CD4-positive, alpha-beta T cell treated with Interleukin-17A for 1 hour (primary cell): ENCODE measurements around the gene PAX3.

ENCODE experiments used
- DNase-seq: peaks from one replicate; pipeline ENCODE4 v3.0.0-alpha.2; 2020

The PAX3 gene

DNA sequence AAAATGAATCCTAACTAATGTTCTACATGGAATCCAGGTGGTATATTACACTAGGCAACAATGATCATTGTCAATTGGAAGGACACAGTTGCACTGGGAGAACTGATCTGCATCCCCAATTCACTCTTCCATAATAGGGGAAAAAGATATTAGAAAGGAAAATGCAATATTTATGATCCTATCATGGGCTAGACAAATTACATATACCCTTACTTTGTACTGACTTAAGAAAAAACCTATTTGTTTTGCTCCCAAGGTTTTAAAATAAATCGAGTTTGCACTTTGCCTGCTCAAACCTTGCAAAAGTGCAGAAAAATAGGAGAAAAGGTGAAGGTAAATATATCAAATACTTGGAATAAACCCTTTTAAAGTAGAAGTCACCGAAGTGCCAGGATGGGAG lies 11.0 kb upstream of the PAX3 start:
- no peak for DNase-seq

DNA sequence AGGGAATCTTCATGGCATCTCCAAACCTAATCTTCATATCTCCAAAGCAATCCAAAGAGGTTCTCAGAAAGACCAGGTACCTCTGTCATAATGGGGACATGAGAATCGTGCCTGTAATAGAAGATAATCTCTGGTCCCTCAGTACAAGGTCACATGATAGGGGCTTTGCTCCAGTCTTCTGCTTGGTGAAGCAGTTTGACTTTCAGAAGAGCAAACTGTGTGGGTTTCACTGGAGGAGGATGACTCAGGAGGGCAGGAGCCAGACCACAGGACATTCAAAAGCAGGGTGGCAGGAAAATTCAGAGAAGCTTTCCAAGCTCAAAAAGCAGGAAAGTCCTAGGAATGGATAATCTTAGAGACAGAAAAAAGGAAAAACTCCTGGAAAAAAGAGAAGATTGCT lies 10.6 kb upstream of the PAX3 start:
- DNase-seq: no peak

DNA sequence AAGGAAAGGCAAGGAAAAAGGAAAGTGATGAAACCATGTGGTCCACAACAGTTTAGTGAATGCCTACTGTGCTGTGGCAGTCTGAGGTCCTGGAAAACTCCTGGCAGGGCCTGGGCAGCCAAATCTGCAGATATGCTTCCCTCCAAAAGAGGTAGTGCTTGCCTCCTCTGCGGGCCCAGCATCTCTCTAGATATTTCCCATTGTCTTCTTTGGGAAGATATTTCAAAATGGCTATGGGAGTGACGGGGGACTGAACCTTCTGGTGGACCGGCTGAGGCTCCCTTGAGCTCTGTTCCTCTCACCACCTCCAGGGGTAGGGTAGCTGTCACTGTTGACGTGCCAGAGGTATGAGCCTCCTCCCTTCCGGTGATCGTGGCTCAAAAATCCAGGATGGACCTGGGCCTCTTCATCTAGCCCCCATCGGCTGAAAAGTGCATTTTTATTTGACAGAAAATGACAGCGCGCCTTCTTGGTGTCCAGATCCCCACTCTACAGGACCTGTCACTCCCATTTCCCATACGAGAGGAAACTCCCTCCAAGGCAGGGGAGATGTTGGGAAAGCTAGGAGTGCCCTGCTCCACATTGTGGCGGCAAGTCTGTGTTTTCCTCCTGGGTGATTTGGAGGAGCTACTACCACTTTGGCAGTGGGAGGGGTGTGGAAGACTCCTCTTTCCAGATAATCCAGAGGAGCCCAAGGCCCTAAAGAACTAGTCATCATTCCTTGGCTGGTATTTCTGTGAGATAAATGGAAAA lies 9.4 kb upstream of the PAX3 start:
- no peak for DNase-seq

DNA sequence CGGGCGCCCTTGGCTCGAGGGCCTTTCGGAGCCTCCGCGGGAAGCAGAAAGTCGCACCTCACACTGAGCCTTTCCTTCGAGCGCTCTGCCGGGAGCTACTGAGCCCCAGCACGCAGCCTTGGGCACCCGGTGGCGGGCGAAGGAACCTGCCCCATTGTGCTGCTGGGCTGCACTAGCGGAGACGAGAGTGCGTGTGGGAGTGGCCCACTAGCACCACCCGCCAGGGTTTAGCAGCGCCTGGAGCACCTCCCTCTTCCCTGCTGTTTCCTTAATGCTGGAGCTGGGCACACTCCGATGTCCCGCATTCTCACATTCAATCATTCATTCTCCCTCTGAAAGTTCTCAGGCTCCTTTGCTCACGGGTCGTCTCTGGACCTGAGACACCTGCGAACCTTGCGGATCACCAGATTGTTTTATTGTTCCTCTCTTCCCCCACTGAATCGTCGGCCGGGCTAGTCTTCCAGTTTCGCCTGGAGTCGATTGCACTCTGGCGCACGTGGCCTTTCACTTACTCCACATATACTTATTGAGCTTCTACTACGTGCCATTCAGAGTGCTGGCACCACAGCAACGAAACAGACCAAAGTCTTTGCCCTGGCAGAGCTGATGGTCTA lies 8.5 kb upstream of the PAX3 start:
- no peak for DNase-seq

DNA sequence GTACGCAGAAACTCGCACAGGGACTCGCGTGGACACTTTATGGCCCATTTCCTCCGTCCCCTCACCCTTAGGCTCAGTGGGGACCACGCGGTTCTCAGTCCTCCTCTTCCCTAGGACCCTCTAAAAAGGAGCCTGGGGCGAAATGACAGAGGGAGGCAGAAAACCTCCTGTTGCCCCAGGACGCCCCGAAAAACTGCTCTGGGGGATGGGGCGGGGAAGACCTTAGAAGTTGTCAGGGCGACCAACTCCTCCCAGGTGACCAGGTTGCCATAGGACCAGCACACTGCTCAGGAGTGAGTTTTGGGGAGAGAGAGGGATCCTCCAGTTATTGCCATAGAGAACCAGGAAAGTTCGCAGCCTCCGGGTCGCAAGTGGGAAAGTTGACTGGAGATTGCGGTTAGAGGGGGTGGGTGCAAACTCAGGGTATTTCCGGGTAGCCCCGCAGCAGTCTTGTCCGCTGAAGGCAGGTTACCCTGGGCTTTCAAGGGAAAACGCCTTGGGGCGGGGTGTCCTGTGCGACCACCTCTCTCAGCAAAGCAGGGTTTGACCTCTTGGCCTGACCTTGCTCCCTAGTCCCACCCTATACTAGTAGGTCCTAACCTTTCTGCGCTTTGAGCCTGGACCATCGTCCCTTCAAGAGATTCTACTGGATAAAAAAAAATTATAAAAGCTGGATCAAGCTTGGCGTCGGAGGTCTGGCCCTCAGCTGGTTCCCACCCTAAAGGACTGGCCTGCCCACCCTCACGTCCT lies 7.8 kb upstream of the PAX3 start:
- DNase-seq: no peak

DNA sequence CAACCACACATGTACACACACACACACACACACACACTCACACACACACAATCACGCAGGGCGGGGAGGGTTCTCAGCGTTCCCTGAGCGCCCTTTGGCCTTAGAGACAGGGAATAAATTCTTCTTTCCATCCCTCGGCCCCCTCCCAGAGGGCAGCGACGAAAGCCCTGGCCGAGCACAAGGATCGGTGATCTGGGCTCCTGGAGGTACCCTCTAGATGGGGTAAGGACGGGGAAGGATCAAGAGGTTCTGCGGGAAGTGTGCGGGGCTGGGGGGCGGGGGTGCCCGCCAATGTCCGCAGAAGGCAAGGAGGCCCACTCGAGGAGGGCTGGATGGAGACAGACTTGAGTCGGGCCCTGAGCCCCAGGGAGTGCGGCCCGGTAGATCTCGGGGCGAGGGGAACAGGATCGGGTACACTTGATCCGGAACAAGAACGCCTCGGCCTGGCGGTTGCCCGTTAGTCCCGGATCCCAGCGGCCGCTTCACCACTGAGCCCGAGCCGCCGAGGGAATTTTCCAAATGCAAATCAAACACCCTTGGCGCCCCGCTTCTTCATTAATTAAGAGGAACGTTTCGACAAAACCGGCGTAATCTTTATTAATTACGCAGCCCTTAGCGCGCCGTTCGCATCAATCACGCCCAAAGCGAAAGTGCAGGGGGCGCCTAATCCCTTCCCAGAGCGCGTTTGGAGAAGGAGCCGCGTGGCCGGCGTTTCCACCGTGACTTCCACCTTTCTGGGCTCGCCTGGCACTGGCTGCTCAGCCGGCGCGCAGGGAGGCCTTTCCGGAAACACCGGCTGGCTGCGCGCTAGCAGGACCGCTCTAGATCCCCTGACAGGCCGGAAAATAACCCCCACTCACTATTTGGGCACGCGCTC lies 7.0 kb upstream of the PAX3 start:
- DNase-seq: no peak

DNA sequence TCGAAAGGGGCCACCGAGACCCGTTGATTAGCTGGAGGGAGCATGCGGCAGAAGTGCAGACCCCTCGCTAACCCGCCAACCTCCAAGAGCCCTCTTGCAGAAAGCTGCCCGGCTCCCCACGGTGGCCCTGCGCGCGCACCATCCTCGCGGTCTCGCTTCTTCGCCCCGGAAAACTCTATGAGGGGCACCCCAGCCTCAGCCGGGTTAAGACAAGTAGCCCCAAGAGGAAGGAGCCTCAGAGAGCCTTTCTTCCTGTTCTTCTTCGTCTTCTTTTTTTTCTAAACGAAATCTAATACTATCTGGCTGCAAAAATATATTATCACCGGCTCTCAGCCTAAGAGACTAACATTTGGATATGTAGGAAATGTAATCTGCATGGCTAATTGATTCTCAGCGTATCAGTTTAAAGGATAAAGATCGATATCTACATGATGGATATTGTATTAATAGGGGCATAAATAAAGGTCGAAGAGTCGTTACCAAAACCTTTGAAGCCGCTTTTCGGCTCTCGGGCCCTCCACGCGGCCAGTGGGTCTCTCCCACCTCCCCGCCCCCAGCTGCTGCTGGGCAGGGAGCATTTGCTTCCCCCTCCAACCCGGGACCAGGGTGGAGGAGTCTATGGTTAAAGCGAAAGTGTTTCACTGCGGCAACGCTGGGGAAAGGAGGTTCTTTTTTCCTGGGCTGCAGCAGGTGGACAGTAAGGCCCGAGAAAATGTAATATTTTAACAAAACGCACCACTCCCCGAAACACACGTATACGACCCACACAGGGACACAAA lies 6.1 kb upstream of the PAX3 start:
- no peak for DNase-seq

DNA sequence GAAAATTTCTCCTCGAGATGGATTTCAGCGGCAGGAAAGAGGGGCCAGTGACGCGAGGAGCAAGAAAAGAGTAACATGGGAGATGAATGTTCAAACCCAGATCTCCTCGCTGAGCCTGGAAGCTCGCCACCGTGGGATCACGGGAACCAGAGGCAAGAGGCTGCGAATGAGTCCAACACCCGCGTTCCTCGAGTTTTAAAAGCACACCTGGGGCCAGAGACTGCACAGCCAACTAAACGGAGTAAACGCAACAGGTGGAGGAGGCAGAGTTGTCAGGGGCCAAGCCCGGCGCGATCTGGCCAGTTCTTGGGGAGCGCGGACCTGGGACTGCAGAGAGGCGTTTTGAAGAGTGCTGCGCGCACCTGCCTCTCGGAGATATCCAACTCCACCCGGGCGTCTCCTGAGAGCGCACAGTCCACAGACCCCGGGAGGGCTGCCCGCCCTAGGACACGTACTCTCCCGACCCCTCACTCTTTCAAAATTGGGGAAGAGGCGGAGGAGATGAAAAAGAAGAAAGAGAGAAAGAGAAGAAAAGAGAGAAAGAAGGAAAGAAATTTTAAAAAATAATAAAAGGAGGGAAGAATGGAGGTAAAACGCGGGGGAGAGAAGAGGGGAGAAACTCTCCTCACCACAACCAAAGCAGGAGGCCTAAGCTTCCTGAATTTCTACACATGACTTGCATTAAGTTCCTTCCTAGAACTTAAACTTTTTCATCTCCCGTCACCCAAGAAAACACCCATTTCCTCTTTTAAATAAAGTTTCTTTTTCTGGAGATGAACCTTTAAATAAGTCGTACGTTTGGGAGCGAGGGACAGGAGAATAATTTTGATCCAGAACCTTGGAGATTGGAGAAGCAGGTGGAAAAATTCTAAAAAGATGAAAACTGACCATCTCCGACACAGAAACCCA lies 5.3 kb upstream of the PAX3 start:
- no peak for DNase-seq

DNA sequence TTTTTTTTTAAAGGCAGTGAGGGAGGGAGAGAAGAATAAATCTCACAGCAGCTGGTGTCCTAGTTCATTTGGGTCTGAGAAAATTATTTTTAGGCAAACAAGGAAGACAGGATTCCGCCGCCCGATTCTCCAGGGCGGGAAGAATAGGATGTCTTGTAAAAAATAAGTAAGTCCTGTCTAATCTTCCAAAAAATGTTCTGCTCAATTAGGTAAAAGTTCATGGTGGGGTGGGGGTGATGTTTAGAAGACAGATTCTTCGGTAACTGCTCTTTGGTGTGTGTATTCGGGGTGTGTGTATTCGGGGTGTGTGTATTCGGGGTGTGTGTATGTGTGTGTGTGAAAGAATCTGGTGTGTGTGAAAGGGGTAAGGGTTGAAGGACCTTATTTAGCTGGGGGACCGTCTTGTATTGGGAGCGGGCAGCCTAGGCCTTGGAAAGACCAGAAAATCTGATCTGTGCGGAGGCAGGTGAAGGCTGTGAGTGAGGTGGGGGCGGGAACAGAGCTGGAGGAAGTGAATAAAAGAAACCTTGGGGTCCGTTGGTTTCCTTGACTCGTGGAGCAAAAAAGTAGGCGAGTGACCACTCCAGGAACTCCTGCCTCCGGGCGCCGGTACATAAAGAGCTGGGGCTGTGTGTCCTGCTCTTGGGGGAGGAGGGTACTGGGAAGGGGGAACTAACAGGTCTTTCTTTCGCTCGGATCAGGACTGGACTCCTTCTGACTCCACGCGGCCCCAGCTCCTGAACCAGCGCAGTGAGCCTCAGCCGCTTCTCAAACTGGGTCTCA lies 4.4 kb upstream of the PAX3 start:
- DNase-seq: no peak

DNA sequence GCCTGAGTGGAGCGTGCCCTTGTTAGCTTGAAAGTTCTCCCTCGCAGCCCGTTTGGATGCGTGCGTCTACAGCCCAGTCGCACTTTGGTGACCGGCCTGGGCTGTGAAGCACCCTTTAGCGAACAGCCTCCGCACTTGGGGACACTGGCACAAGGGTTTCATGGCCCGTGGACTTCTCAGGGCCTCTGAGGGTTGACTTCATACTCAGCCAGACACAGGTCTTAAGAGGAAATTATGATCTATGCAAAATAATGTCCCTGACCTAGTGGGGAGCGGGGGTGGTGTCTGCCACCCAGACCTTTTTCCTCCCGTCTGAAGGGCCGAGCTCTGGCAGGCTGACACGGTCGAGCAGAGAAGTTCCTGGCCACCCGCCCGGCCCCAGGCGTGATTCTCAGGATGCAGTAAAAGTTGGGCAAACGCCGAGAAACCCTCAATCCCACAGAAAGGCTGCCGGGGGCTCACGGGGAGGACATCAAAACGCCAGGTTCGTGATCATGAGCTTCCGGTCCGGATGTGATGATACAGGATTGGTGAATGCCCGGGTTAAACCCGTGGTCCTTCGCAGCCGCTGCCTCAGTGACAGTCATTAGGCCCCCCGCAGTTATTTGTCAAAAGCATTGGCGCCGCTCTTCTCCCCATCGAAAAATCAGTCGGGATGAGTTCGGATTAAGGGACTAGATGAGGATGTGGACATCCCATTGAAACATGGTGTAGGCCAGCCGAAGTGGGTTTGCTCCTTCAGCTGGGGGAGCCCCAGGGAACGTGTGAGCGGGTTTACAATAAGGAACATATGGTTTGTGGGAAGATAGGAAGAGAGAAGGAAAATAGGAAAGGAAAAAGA lies 3.6 kb upstream of the PAX3 start:
- no peak for DNase-seq

DNA sequence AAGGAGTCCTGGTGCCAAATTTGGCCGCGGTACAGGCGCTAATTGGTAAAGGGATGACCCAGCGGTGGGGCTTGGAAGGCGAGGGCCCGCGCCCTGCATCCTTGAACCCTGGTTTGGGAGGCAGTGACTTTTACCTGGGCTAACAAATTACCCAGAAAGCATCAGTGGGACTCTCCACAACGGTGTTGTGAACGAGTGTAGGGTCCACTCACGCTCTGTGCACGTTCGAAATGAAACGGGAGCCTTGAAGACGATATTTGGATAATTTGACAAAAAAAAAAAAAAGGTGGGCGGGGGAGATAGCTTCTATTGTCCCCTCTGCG lies 3.0 kb upstream of the PAX3 start:
- DNase-seq: no peak

DNA sequence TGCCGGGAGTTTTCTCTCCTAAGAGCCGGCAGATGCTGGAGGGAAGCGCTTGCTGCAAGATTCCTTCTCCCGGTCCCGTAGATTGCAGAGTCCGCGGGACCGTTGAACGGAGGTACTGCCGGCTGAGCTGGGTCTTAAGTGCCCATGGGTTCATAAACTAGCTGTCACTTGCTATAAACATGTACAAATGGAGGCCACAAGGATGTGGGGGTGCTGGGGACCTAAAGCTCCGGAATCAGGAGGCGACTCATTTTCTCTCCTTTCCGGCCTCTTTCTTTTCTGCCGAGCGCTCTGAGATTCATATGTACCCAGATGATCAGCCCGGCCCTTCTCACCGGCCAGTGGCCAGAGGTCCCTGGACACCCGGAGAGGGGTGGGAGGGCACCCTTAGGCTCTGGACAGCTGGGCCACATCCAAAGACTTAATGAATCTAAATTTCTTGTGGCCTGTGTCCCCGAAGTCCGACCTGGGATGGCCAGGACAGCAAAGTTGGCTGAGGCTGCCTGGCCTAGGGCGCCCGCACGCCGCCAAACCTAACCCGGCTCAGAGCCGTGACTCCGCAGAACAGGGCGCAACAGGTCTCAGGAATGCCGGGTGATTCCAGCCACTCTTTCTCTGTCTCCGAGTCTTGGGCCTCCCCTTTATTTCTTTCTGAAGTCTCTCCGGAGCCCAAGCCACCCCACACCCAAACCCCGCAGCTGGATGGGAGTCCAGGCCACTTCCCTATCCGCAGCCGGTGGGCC lies 2.4 kb upstream of the PAX3 start:
- no peak for DNase-seq

DNA sequence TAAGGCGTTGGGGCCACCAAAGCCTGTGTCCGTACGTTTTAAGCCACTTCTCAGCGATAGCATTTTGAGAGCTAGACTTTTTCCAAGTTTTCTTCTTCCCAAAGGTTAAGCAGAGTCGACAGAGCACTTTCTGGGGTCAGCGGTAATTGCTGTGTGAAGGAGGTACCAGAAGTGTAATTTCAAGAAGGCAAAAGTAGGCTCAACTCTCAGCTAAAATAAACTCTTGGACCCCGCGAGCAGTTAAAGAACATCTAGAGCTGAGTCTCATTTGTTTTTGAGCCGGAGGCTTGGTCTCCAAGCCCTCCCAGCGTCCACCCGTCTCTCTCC lies 1.9 kb upstream of the PAX3 start:
- no peak for DNase-seq

DNA sequence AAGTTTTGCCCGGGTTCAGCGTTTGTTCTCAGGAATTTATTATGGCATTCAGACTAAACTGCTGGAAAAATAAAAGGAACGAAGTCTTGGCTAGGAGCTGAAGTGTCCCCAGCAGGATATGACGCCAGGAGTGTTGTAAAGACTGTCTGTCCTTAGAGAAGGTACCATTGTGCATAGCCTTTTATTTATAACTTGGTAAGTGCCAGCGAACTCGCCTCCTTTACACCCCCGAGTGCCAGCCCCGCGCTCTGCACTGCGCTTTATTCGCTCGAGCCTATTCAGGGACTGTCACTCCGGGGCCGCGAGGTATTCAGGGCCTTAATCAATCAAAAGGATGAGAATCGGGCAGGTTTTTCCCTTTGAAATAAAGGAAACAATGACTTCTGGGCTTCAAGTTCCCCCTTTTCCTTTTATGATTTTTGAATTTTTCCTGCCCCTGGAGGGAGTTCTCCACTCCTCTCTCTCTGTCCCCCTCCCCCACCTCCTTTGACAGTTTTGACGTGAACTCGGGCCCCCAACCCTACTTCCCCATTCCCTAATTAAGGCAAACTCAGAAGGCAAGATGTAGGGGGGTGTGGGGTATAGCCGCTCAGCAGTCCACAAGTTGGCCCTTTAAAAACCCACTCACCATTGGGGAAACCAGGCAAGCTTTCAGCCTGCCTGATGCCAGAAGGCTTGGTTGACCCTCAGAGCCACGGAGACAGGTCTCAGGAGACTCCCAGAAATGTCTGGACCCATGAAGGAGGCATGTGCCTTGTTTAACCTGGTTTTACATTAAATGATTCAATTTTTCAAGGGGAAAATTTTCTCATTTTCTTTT lies 1.3 kb upstream of the PAX3 start:
- DNase-seq: no peak

DNA sequence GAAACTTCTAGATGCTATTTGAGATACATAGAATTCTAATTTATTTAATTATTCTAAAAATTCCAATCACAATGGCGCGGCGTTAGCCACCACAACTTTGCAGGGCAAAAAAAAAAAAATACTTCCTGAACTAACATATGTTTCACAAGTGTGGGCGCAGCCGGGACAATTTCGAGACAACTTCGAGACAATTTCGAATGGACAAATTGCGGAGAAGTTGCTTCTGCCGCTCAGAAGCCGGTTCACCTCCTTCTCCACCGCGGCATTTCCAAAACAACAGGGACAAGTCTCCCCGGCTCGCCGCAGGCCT lies 842 bp downstream of the PAX3 start:
- no peak for DNase-seq

DNA sequence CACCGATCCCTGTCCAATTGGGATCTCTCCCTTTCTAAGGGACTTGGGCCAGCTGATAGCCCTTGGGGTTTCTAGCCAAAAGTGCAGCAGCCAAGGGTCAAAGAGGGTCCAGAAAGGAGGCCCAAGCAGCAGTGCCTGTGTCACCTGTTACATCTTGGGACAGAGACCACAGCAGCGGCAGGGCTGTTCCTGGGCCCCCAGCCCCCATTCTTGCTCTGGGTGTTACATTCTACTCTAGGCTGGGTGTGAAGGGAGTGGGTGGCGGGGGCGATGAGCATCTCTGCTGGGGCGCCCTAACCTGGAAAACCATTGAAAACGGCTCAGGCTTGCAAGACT lies 1.2 kb downstream of the PAX3 start:
- DNase-seq: no peak

DNA sequence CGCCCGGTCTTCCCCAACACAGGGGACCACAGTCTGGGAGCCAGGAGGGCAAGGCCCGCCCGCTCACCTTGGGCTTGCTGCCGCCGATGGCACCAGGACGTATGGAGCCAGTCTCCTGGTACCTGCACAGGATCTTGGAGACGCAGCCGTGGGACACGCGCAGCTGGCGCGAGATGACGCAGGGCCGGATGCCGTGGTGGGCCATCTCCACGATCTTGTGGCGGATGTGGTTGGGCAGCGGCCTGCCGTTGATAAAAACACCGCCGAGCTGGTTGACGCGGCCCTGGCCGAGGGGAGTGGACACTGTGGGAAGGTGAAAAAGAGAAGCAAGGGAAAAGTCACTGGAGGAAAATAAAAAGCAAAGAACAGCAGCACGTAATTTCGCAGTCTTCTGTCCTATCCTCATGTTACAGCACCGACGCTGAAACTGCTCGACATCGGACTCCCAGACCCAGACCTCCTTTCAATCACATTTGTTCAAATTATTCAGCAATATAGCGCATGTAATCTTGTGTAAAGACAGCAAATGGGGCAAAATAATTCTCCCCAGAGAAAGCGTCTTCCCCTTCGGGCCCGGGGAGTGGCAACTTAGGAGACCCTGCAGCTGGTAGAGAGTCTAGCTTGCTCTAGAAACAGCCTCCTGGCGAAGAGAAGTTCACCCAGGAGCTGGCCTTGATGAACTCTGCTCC lies 1.7 kb downstream of the PAX3 start:
- no peak for DNase-seq

DNA sequence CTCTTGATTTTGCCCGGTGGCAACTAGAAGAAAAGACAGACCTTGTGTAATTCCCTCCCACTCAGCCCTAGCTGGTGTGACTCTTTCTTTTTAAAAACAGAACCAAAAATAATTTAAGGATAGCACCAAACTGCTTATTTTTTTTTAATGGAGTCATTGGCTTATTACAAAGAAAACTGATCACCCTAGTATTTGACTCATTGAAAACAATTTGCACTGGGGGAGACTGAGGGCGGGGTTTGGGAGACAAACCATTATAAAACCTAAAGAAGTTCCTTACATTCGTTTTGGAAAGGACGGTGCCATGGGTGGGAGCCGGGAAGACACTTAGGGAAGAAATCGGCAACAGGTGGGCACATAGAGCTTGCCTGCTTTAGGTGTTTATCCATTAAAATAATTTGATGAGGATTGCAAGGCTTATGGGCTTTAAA lies 2.5 kb downstream of the PAX3 start:
- DNase-seq: no peak
